ENCODE data around the gene NUAK1.

- peak in 2 of 3 donors; percentile 29 to 44 for TF ChIP-seq POLR2A (IDR thresholded peaks at IDR 0.05)
- TF ChIP-seq, protein P1, sequence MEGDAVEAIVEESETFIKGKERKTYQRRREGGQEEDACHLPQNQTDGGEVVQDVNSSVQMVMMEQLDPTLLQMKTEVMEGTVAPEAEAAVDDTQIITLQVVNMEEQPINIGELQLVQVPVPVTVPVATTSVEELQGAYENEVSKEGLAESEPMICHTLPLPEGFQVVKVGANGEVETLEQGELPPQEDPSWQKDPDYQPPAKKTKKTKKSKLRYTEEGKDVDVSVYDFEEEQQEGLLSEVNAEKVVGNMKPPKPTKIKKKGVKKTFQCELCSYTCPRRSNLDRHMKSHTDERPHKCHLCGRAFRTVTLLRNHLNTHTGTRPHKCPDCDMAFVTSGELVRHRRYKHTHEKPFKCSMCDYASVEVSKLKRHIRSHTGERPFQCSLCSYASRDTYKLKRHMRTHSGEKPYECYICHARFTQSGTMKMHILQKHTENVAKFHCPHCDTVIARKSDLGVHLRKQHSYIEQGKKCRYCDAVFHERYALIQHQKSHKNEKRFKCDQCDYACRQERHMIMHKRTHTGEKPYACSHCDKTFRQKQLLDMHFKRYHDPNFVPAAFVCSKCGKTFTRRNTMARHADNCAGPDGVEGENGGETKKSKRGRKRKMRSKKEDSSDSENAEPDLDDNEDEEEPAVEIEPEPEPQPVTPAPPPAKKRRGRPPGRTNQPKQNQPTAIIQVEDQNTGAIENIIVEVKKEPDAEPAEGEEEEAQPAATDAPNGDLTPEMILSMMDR (IDR thresholded peaks at IDR 0.05): no peak
Measured at GRCh38 chr12:106022568-106023012, 116.2 kb downstream of the NUAK1 start.
